IPS DF 6.9 (cell line): ENCODE measurements around the gene GADD45B.
A peak's percentile ranks its signal among the peaks of the same experiment; 100 is the strongest.
"Not testable (repeated sequence)": the region's sequence is repeated elsewhere in the genome, so short reads cannot be mapped to it uniquely, and the experiment has no call there.

Experiments
- DNase-seq: peaks from one replicate; pipeline ENCODE4 v3.0.0-alpha.2; 2013; ENCODE audit warnings: low read depth, low spot score
- H3K27ac ChIP-seq: one replicate; pipeline ENCODE4 v1.5.1; 2013; ENCODE audit warnings: low read length, control low read depth
- H3K27me3 ChIP-seq: 2 replicates; pipeline ENCODE4 v1.6.1; 2013; ENCODE audit warnings: mild to moderate bottlenecking, low read length; ENCODE audit not compliant: control insufficient read depth, insufficient read depth
- H3K36me3 ChIP-seq: 2 replicates; pipeline ENCODE4 v1.6.1; 2013; ENCODE audit warnings: low read length; ENCODE audit not compliant: control insufficient read depth, insufficient read depth
- H3K4me1 ChIP-seq: 2 replicates; pipeline ENCODE4 v1.6.1; 2013; ENCODE audit warnings: low read length; ENCODE audit not compliant: control insufficient read depth, insufficient read depth
- H3K4me3 ChIP-seq: 2 replicates; pipeline ENCODE4 v1.5.1; 2013; ENCODE audit warnings: mild to moderate bottlenecking, low read length
- H3K9me3 ChIP-seq: 2 replicates; pipeline ENCODE4 v1.6.1; 2013; ENCODE audit warnings: low read length, inconsistent platforms; ENCODE audit not compliant: control insufficient read depth, insufficient read depth
- WGBS: extraction: QIAGEN DNeasy Blood & Tissue Kit; methylation state at CpG from one replicate; pipeline ENCODE4 v1.1.7; 2013; ENCODE audit warnings: mixed read lengths, missing lambda C conversion rate; ENCODE audit not compliant: insufficient read length, insufficient coverage; 5-methylcytosine and 5-hydroxymethylcytosine counted together

GADD45B gene

DNA sequence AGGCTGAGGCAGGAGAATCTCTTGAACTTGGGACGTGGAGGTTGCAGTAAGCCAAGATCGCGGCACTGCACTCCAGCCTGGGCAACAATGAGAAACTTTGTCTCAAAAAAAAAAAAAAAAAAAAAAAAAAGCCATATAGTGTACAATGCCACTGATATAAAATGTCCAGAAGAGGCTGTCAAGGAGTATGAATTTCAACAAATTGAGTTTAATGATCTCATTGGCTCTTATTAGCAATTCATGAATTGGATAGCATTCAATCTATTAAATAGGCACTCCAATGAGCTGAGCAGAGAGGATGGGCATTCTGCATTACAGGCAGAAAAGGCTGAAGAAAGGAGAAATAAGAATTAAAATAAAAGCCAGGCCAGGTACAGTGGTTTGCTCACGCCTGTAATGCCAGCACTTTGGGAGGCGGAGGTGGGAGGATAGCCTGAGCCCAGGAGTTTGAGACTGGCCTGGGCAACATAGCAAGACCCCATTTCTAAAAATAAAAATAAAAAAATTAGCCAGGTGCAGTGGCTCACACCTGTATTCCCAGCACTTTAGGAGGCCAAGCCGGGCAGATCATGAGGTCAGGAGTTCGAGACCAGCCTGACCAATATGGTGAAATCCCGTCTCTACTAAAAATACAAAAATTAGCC lies 18.4 kb upstream of the GADD45B start:
- WGBS, result no CpG with 5 or more reads among the region's 8 CpGs
- Histone ChIP-seq H3K4me3 (no peak overlapping the region), H3K36me3 (no peaks in the 10 kb centered on the region), H3K4me1 (peaks cover 4% of the 10 kb centered on the region), H3K27me3 (no peaks in the 10 kb centered on the region), H3K9me3 (no peaks in the 10 kb centered on the region), H3K27ac (no peak overlapping the region)
- no peak for DNase-seq

DNA sequence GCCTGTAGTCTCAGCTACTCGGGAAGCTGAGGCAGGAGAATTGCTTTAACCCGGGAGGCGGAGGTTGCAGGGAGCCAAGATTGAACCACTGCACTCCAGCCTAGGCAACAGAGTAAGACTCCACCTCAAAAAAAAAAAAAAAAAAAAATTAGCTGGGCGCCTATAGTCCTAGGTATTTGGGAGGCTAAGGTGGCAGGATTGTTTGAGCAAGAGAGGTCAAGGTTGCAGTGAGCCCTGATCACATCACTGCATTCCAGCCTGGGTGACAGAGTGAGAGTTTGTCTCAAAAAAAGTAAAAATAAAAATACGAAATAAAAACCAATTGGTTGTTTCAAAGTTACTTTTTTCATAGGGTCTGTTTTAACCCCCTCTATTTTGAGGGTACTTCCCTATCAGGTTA lies 17.9 kb upstream of the GADD45B start:
- WGBS, result no CpG with 5 or more reads among the region's 5 CpGs
- no peak overlapping the region for H3K27ac ChIP-seq
- no peaks in the 10 kb centered on the region for H3K9me3 ChIP-seq
- peaks cover 3% of the 10 kb centered on the region for H3K4me1 ChIP-seq
- DNase-seq, result no peak
- H3K36me3 ChIP-seq, result no peaks in the 10 kb centered on the region
- H3K4me3 ChIP-seq, result no peak overlapping the region
- H3K27me3 ChIP-seq, result no peaks in the 10 kb centered on the region

DNA sequence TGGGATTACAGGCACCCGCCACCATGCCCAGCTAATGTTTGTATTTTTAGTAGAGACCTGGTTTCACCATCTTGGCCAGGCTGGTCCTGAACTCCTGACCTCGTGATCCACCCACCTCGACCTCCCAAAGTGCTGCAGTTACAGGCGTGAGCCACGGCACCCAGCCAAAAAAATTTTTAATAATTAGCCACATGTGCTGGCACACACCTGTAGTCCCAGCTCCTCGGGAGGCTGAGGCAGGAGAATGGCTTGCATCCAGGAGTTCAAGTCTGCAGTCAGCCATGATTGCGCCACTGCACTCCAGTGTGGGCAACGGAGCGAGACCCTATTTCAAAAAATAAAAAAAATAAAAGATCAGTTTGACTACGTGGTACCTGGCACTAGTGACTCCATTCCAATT lies 17.2 kb upstream of the GADD45B start:
- H3K36me3 ChIP-seq, H3K4me1 ChIP-seq: not testable (repeated sequence)
- WGBS, result no CpG with 5 or more reads among the region's 10 CpGs

DNA sequence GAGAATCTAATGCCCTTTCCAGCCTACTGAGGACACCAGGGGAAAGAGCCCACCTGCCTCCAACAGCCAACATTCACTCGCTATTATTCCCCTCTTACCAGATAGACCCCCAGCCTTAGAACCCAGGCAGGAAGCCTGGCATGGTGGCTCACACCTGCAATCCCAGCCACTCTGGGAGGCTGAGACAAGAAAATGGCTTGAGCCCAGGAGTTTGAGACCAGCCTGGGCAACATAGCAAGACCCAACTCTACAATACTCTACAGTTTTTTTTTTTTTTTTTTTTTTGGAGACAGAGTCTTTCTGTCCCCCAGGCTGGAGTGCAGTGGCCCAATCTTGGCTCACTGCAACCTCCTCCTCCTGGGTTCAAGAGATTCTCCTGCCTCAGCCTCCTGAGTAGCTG lies 15.7 kb upstream of the GADD45B start:
- WGBS, result no CpG with 5 or more reads among the region's 1 CpG
- Histone ChIP-seq H3K4me1 (no peaks in the 10 kb centered on the region), H3K4me3 (no peak overlapping the region), H3K36me3 (no peaks in the 10 kb centered on the region), H3K27ac (no peak overlapping the region), H3K9me3 (no peaks in the 10 kb centered on the region), H3K27me3 (no peaks in the 10 kb centered on the region)
- DNase-seq, result no peak

More for the DNA sequence above, 17.2 kb upstream of the GADD45B start:
- not testable (repeated sequence) for H3K4me3 ChIP-seq, H3K27me3 ChIP-seq, DNase-seq, H3K27ac ChIP-seq, H3K9me3 ChIP-seq

DNA sequence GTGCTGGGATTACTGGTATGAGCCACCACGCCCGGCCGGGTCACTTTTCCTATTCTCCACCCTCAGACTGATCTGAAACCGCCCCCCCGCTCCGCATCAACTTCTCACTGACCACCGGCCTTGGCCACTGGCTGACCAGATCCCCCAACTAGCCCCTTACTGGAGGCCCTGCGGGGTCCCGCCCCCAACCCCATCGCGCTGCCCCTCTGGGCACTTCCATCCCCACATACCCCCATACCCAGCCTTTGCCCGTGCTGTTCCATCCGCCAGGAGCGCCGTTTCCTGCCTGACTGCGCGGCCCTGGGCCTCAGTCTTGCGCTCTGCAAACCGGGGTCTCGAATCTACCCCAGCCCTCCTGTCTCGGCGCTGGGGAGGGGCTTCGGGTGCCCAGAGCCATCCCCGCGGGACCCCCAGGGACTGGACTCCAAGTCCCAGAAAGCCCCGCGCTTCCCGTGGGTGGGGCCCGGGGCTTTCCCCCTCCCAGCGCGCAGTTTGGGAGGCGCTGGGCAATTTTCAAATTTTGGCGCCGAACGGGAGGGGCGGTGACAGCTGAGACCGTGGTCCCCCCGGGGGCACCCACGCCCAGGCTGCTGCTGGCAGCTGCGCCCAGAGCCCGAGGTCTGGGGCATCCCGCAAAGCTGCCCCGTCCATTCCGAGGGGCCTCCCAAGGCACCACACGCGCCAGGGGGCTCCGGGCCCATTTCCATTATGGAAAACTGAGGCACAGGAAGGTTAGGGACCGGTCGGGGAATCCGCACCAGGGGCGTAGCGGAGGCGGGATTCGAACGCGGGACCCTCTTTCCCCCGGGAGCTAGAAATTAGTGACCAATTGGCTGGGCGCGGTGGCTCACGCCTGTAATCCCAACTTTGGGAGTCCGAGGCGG lies 13.9 kb upstream of the GADD45B start:
- no peaks in the 10 kb centered on the region for H3K4me1 ChIP-seq
- peak overlapping the region; percentile 58; the same call in 1 of the 2 replicates for H3K4me3 ChIP-seq
- no peak overlapping the region for H3K27ac ChIP-seq
- H3K27me3 ChIP-seq, result no peaks in the 10 kb centered on the region
- WGBS, result no CpG with 5 or more reads among the region's 62 CpGs
- no peaks in the 10 kb centered on the region for H3K9me3 ChIP-seq
- no peak for DNase-seq
- no peaks in the 10 kb centered on the region for H3K36me3 ChIP-seq

DNA sequence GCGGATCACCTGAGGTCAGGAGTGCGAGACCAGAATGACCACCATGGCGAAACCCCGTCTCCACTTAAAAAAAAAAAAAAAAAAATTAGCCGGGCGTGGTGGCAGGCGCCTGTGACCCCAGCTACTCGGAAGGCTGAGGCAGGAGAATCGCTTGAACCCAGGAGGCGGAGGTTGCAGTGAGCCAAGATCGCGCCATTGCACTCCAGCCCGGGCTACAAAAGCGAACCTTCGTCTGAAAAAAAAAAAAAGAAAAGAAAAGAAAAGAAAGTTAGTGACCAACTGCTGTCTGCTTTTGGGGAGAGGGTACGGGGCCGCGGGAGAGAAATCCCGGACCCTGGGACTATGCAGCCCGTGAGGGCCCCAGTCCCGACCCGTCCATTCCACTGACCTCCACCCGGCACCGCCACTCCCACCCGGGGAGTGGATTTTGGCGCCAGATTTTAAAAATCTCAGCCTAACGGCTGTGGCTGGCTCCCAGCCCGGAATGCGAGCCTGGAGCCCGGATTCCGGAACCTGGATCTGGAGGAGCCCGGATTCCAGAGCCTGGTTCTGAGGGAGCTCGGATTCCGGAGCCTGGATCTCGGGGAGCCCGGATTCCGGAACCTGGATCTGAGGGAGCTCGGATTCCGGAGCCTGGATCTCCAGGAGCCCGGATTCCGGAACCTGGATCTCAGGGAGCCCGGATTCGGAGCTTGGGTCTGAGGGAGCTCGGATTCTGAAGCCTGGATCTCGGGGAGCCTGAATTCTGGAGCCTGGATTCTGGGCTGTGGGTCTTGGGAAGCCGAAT lies 13.1 kb upstream of the GADD45B start:
- no peaks in the 10 kb centered on the region for H3K4me1 ChIP-seq

DNA sequence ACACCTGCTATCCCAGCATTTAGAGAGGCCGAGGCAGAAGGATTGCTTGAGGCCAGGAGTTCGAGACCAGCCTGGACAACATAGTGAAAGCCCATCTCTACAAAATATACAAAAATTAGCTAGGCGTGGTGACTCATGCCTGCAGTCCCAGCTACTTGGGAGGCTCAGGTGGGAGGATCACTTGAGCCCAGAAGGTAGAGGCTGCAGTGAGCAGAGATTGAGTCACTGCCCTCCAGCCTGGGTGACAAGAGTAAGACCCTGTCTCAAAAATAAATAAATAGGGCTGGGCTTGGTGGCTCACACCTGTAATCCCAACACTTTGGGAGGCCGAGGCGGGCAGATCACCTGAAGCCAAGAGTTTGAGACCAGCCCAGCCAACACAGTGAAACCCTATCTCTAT lies 12.2 kb upstream of the GADD45B start:
- H3K36me3 ChIP-seq, H3K4me1 ChIP-seq, H3K27ac ChIP-seq, DNase-seq, H3K27me3 ChIP-seq, H3K9me3 ChIP-seq, H3K4me3 ChIP-seq: not testable (repeated sequence)
- WGBS, result no CpG with 5 or more reads among the region's 5 CpGs

More for the DNA sequence above, 13.1 kb upstream of the GADD45B start:
- Histone ChIP-seq H3K9me3 (no peaks in the 10 kb centered on the region), H3K36me3 (no peaks in the 10 kb centered on the region), H3K27me3 (no peaks in the 10 kb centered on the region), H3K27ac (no peak overlapping the region), H3K4me3 (peak overlapping the region; percentile 58; the same call in 1 of the 2 replicates)
- no CpG with 5 or more reads among the region's 46 CpGs for WGBS
- DNase-seq, result peak; percentile 99

DNA sequence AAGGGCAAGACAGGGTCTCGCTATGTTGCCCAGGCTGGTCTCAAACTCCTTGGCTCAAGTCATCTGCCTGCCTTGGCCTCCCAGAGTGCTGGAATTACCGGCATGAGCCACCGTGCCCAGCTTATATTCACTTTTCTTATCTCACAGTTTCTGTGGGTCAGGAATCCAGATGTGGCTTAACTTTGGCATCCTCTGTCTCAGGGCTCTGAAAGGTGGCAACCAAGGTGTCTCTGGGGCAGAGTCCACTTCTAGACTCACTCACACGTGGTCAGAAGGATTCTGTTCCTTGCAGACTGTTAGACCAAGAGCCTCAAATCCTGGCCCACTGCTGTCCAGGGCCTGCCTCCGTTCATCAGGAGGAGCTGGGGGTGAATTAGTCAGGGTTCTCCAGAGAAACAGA lies 11.5 kb upstream of the GADD45B start:
- DNase-seq, result no peak
- Histone ChIP-seq H3K4me1 (no peaks in the 10 kb centered on the region), H3K27me3 (no peaks in the 10 kb centered on the region), H3K27ac (no peak overlapping the region), H3K9me3 (no peaks in the 10 kb centered on the region), H3K4me3 (no peak overlapping the region), H3K36me3 (no peaks in the 10 kb centered on the region)
- WGBS, result no CpG with 5 or more reads among the region's 5 CpGs

DNA sequence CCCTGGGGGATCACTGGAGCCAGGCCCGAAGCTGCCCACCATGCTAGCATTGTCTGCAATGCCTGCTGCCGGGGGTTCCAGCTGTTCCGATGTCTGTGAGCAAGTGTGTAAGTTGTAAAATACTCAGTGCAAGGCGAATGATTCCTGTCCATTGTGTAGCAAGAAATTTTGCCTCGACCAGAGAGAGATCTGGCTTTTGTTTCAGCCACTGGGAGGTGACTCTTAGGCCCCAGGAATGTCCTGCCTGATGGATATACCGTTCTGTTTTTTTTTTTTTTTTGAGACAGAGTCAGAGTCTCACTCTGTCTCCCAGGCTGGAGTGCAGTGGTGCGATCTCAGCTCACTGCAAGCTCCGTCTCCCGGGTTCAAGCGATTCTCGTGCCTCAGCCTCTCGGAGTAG lies 7.3 kb upstream of the GADD45B start:
- Histone ChIP-seq H3K27ac (no peak overlapping the region), H3K27me3 (no peaks in the 10 kb centered on the region), H3K4me1 (no peaks in the 10 kb centered on the region), H3K36me3 (no peaks in the 10 kb centered on the region), H3K9me3 (no peaks in the 10 kb centered on the region), H3K4me3 (no peak overlapping the region)
- no peak for DNase-seq
- no CpG with 5 or more reads among the region's 12 CpGs for WGBS

DNA sequence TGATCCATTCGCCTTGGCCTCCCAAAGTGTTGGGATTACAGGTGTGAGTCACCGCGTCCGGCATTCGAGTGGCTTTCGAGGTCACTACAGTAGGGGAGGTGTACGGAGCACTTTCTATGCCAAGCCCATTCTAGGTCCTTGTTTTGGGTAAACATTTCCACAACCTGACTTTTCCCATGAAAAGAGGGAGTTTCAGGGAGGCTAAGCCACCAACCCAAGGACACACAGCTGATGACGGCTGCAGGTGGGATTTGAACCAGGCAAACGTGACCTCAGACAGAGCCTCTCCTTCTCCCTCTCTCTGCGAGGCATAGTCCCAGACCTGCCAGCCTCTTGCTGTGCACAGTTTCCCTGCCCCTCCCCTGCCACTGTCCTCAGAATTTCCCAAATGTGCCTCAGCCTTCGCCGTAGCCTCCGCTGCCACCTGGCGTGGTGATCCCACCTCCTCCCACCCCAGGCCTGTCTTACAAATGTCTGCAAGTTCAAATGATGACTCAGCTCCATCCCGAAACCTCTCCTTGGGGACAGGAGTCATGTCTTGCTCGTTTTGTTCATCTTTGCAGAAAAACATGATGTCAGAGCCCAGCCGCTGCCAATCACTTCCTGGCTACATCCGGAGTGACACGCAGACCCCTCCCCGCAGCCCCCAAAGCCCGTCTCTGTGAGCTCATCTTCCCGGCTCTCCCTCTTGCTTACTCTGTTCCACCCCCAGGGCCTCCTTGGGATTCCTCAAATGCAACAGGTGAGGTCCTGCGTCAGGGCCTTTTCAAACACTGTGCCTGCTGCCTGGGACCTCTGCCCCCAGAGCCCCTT lies 6.6 kb upstream of the GADD45B start:
- no peaks in the 10 kb centered on the region for H3K4me1 ChIP-seq
- H3K36me3 ChIP-seq, result no peaks in the 10 kb centered on the region
- no peak overlapping the region for H3K27ac ChIP-seq
- H3K9me3 ChIP-seq, result no peaks in the 10 kb centered on the region
- DNase-seq, result no peak
- WGBS, result no CpG with 5 or more reads among the region's 23 CpGs
- no peak overlapping the region for H3K4me3 ChIP-seq
- no peaks in the 10 kb centered on the region for H3K27me3 ChIP-seq
